Smooth muscle cell (in vitro differentiated cells): Measurements from ENCODE around the gene HDAC8. TPM values are rescaled to one million over a fixed set of nuclear protein-coding genes. Genes with fewer than 3 reads are reported as not detected.

ENCODE experiments used
- DNase-seq: peaks from one replicate; lab custom pipeline; 2025; ENCODE audit not compliant: unreplicated experiment; lab: John Stamatoyannopoulos, UW
- H2AFZ ChIP-seq: fragments of 200-600 bp; sonication (generic); 2 replicates; pipeline ENCODE4 v1.6.0; 2016; ENCODE audit warnings: antibody characterized with exemption, low read depth, mild to moderate bottlenecking
- H3F3A ChIP-seq: fragments of 200-600 bp; sonication (generic); 2 replicates; pipeline ENCODE4 v1.6.0; 2017; ENCODE audit warnings: antibody characterized with exemption, low read depth
- H3K27ac ChIP-seq: fragments of 200-600 bp; sonication (generic); 2 replicates; pipeline ENCODE4 v1.5.1; 2016; ENCODE audit warnings: low read depth, mild to moderate bottlenecking
- H3K27me3 ChIP-seq: fragments of 200-600 bp; sonication (generic); 2 replicates; pipeline ENCODE4 v1.6.1; 2016; ENCODE audit warnings: low read depth, mild to moderate bottlenecking
- H3K36me3 ChIP-seq: fragments of 200-600 bp; sonication (generic); 2 replicates; pipeline ENCODE4 v1.5.1; 2016; ENCODE audit warnings: low read depth
- H3K4me1 ChIP-seq: fragments of 200-600 bp; sonication (generic); 2 replicates; pipeline ENCODE4 v1.5.1; 2016; ENCODE audit warnings: low read depth
- H3K4me2 ChIP-seq: fragments of 200-600 bp; sonication (generic); 2 replicates; pipeline ENCODE4 v1.6.0; 2016; ENCODE audit warnings: mild to moderate bottlenecking
- H3K4me3 ChIP-seq: fragments of 200-600 bp; sonication (generic); 2 replicates; pipeline ENCODE4 v1.5.1; 2016; ENCODE audit warnings: mild to moderate bottlenecking
- H3K79me2 ChIP-seq: fragments of 200-600 bp; sonication (generic); 2 replicates; pipeline ENCODE4 v1.6.0; 2016; ENCODE audit warnings: low read depth, mild to moderate bottlenecking
- H3K9ac ChIP-seq: fragments of 200-600 bp; sonication (generic); 2 replicates; pipeline ENCODE4 v1.6.0; 2016; ENCODE audit warnings: low read depth
- H3K9me3 ChIP-seq: fragments of 200-600 bp; sonication (generic); replicated peaks from 2 replicates; pipeline ENCODE4 v1.5.1; 2016; ENCODE audit warnings: low read depth
- H4K20me1 ChIP-seq: fragments of 200-600 bp; sonication (generic); 2 replicates; pipeline ENCODE4 v1.6.0; 2016; ENCODE audit warnings: low read depth
- WGBS: methylation state at CpG from one replicate; pipeline ENCODE4 v1.1.7; 2016; ENCODE audit warnings: low lambda C conversion rate; 5-methylcytosine and 5-hydroxymethylcytosine counted together
- polyA plus RNA-seq: library from polyadenylated mRNA; unstranded; fragments of >200 nt; fragmentation: Nextera tagmentation; extraction: Ambion mirVana; gene quantifications from 2 replicates; pipeline ENCODE4 v1.2.1, GENCODE V29; 2016
- total RNA-seq: library from RNA; depleted of rRNA; stranded (reverse); fragments of >200 nt; gene quantifications from 2 replicates; pipeline ENCODE4 v1.2.3, GENCODE V29; 2014
- TF ChIP-seq, protein P1 (sequence below): fragments of 200-600 bp; sonication (generic); IDR thresholded peaks from 2 replicates; pipeline ENCODE4 v1.5.1; 2017; ENCODE audit warnings: borderline replicate concordance, mild to moderate bottlenecking, antibody characterized with exemption; ENCODE audit not compliant: insufficient read depth, poor library complexity, severe bottlenecking

HDAC8 gene
- total and polyA plus RNA-seq, 2 experiments from 2014 or later = 23.1 to 40.7 TPM

DNA sequence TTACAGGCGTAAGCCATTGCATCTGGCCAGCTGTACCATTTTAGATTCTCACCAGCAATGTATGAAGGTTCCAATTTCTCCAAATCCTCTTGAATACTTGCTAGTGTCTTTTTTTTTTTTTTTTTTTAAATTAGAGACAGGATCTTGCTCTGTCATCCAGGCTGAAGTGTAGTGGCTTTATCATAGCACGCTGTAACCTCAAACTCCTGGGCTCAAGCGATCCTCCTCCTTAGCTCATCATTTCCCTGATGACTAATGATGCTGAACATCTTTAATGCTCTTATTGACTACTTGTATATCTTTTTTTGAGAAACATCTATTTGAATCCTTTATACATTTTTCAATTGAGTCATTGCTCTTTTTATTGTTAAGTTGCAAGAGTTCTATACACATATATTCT is 40.3 kb downstream of the HDAC8 start:
- Histone ChIP-seq H3K9ac (no peak overlapping the region), H2AFZ (no peak overlapping the region), H3K36me3 (no peaks in the 10 kb centered on the region), H3K4me1 (no peaks in the 10 kb centered on the region), H3K27me3 (no peaks in the 10 kb centered on the region), H3F3A (no peaks in the 10 kb centered on the region), H3K4me3 (no peak overlapping the region), H3K9me3 (no peaks in the 10 kb centered on the region), H3K4me2 (no peak overlapping the region), H3K27ac (no peak overlapping the region), H4K20me1 (no peaks in the 10 kb centered on the region), H3K79me2 (no peaks in the 10 kb centered on the region)
- TF ChIP-seq, protein P1, sequence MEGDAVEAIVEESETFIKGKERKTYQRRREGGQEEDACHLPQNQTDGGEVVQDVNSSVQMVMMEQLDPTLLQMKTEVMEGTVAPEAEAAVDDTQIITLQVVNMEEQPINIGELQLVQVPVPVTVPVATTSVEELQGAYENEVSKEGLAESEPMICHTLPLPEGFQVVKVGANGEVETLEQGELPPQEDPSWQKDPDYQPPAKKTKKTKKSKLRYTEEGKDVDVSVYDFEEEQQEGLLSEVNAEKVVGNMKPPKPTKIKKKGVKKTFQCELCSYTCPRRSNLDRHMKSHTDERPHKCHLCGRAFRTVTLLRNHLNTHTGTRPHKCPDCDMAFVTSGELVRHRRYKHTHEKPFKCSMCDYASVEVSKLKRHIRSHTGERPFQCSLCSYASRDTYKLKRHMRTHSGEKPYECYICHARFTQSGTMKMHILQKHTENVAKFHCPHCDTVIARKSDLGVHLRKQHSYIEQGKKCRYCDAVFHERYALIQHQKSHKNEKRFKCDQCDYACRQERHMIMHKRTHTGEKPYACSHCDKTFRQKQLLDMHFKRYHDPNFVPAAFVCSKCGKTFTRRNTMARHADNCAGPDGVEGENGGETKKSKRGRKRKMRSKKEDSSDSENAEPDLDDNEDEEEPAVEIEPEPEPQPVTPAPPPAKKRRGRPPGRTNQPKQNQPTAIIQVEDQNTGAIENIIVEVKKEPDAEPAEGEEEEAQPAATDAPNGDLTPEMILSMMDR = no peak
- DNase-seq = no peak
- WGBS = 61% methylated on average over 3 of the region's 3 CpGs

DNA sequence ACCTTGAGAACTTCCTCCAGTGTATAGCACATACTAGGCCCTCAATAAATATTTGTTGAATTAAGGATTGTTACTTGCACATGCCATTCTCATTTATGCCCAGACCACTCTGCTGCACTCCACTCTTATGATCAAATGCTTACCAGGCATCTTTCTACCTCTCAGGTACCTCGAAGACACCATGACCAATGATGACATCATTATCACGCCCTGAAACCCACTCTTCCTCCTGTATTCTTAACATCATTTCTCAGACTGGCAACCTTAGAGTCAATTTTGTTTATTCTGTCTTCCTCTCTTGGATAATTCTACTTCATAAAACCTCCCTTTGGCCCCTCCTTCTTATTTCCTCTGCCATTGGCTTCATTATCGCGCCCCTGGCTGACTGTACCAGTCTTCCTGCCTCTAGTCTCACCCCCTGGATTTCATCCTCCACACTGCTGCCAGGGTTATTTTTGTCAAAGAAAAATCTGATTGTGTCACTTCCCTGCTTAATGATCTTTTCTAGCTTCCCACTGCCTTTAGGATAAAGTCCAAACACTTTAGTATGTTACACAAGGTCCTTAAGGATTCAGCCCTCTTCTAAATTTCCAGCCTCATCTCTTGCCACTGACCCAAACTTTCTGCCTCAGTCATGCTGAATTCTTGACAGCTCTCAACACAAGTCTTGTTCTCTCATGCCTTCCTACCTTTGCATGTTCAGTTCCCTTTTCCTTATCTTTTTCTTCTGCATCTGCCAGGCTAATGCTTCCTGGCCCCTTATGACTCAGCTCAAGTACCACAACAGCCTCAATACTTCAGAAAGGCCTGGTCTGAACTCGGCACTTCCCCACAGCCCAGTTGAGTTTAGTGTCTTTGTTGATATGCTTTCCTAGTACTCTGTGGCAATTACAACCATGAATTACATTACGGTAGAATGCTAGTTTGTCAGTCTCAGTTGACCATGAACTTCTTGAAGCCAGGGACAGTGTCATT is 45.8 kb downstream of the HDAC8 start:
- Histone ChIP-seq H3K9me3 (no peaks in the 10 kb centered on the region), H3K27ac (no peak overlapping the region), H3F3A (no peaks in the 10 kb centered on the region), H3K4me2 (no peak overlapping the region), H4K20me1 (no peaks in the 10 kb centered on the region), H3K27me3 (no peaks in the 10 kb centered on the region), H3K4me3 (no peak overlapping the region), H3K79me2 (no peaks in the 10 kb centered on the region), H2AFZ (no peak overlapping the region), H3K36me3 (no peaks in the 10 kb centered on the region), H3K4me1 (no peaks in the 10 kb centered on the region), H3K9ac (no peak overlapping the region)
- TF ChIP-seq, protein P1 = no peak
- DNase-seq = no peak
- 72% methylated on average over 6 of the region's 6 CpGs for WGBS

DNA sequence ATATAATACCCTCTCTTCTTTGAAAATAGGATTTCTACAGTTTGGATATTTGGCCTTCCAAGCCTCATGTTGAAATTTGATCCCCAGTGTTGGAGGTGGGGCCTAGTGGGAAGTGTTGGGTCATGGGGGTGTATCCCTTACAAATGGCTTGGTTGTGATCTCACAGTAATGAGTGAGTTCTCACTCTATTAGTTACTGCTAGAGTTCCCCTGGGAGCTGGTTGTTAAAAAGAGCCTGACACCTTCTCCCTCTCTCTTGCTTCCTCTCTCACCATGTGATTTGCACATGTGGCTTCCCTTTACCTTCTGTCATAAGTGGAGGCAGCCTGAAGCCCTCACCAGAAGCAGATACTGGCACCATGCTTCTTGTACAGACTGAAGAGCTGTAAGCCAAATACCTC is 73.9 kb downstream of the HDAC8 start:
- Histone ChIP-seq H3K9ac (no peak overlapping the region), H3K9me3 (no peaks in the 10 kb centered on the region), H3K27me3 (no peaks in the 10 kb centered on the region), H3K36me3 (no peaks in the 10 kb centered on the region), H3K79me2 (no peaks in the 10 kb centered on the region), H3K4me3 (no peak overlapping the region), H4K20me1 (peaks cover 7% of the 10 kb centered on the region), H3K4me2 (no peak overlapping the region), H3K27ac (no peak overlapping the region), H3F3A (no peaks in the 10 kb centered on the region), H3K4me1 (no peaks in the 10 kb centered on the region), H2AFZ (no peak overlapping the region)
- TF ChIP-seq, protein P1 = no peak
- no peak for DNase-seq
